Subcutaneous abdominal adipose tissue (tissue), 5 donors: ENCODE data around the gene ZNF710.

ENCODE experiments used
- H3K27ac ChIP-seq: one replicate; pipeline ENCODE4 v1.7.0; 2013; ENCODE audit warnings: low read depth, mild to moderate bottlenecking, inconsistent platforms, low read length, moderate library complexity
- H3K27me3 ChIP-seq, 5 donors: one replicate each; pipeline ENCODE4 v1.7.0; 2013; ENCODE audit warnings: low read length in 5 of 5, inconsistent platforms in 1 of 5; ENCODE audit not compliant: control insufficient read depth in 5 of 5, insufficient read depth in 4 of 5
- H3K36me3 ChIP-seq, 5 donors: one replicate each; pipeline ENCODE4 v1.7.0; 2013; ENCODE audit warnings: low read length in 5 of 5; ENCODE audit not compliant: control insufficient read depth in 5 of 5, insufficient read depth in 5 of 5
- H3K4me1 ChIP-seq, 5 donors: one replicate each; pipeline ENCODE4 v1.7.0; 2013; ENCODE audit warnings: low read length in 5 of 5, mild to moderate bottlenecking in 3 of 5, moderate library complexity in 1 of 5; ENCODE audit not compliant: control insufficient read depth in 5 of 5, insufficient read depth in 5 of 5
- H3K4me3 ChIP-seq, 5 donors: one replicate each; pipeline ENCODE4 v1.7.0; 2013; ENCODE audit warnings: low read length in 5 of 5, low read depth in 1 of 5
- H3K9ac ChIP-seq, 5 donors: one replicate each; pipeline ENCODE4 v1.7.0; 2013; ENCODE audit warnings: low read length in 5 of 5, mild to moderate bottlenecking in 4 of 5, moderate library complexity in 3 of 5
- H3K9me3 ChIP-seq, 5 donors: one replicate each; pipeline ENCODE4 v1.7.0; 2013; ENCODE audit warnings: low read length in 5 of 5; ENCODE audit not compliant: control insufficient read depth in 5 of 5
- donor health status: healthy.
- donor health status: healthy.
- donor health status: healthy.
- donor health status: healthy.
- donor health status: healthy.

The ZNF710 gene

DNA sequence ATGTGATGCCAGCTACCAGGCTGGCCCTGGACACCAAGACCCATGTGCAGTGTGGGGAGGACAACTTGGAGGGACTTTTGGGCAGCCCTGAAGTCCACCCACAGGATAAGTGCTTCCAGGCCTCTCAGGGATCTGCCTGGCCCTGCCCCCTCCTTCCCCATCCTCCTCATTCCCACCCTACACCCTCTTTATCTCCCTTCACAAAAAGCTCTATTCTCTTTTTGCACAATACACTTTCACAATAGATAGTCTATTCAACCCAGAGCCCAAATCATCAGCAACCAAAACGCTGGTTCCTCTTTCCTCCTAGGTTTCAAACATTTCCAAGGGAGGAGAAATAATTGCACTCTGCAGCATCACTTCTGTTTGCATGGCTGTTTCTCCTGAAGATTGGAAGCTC is 7.8 kb upstream of the ZNF710 start:
- Histone ChIP-seq H3K27me3 (no peaks in the 10 kb centered on the region), H3K4me1 (no peaks in the 10 kb centered on the region), H3K36me3 (no peaks in the 10 kb centered on the region), H3K4me3 (no peak overlapping the region), H3K9ac (no peak overlapping the region), H3K27ac (no peak overlapping the region), H3K9me3 (no peaks in the 10 kb centered on the region)

DNA sequence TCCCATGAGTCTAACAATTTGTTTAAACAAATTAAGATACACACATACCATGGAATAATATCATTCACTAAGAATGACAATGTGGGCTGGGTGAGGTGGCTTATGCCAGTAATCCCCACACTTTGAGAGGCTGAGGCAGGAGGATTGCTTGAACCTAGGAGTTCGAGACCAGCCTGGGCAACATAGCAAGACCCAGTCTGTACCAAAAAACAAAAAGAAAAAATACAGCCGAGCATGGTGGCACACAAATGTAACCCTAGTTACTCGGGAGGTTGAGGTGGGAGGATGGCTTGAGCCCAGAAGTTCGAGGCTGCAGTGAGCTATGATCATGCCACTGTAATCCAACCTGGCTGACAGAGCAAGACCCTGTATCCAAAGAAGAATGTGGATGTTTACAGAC is 4.0 kb upstream of the ZNF710 start:
- H3K36me3 ChIP-seq: no peaks in the 10 kb centered on the region
- peaks cover 3 to 21% (median 19%) of the 10 kb centered on the region in 5 donors for H3K4me1 ChIP-seq
- no peaks in the 10 kb centered on the region for H3K9me3 ChIP-seq
- no peak overlapping the region for H3K27ac ChIP-seq
- no peak overlapping the region for H3K4me3 ChIP-seq
- peaks cover 0 to 2% (median 0%) of the 10 kb centered on the region in 5 donors for H3K27me3 ChIP-seq
- H3K9ac ChIP-seq: no peak overlapping the region

- no peak overlapping the region for H3K9ac ChIP-seq
- H3K27ac ChIP-seq: no peak overlapping the region
- H3K27me3 ChIP-seq: peaks cover 0 to 2% (median 0%) of the 10 kb centered on the region in 5 donors
- H3K4me3 ChIP-seq: no peak overlapping the region
- peaks cover 3 to 29% (median 25%) of the 10 kb centered on the region in 5 donors for H3K4me1 ChIP-seq
- H3K9me3 ChIP-seq: no peaks in the 10 kb centered on the region
- H3K36me3 ChIP-seq: no peaks in the 10 kb centered on the region
Measured at GRCh38 chr15:89998141-89998661, 2.9 kb upstream of the ZNF710 start.

- H3K4me1 ChIP-seq: peaks cover 3 to 38% (median 31%) of the 10 kb centered on the region in 5 donors
- no peak overlapping the region for H3K27ac ChIP-seq
- no peak overlapping the region for H3K9ac ChIP-seq
- no peaks in the 10 kb centered on the region for H3K9me3 ChIP-seq
- no peaks in the 10 kb centered on the region for H3K36me3 ChIP-seq
- H3K27me3 ChIP-seq: peaks cover 0 to 2% (median 0%) of the 10 kb centered on the region in 5 donors
- no peak overlapping the region for H3K4me3 ChIP-seq
Measured at GRCh38 chr15:89998923-89999675, 2.0 kb upstream of the ZNF710 start.

DNA sequence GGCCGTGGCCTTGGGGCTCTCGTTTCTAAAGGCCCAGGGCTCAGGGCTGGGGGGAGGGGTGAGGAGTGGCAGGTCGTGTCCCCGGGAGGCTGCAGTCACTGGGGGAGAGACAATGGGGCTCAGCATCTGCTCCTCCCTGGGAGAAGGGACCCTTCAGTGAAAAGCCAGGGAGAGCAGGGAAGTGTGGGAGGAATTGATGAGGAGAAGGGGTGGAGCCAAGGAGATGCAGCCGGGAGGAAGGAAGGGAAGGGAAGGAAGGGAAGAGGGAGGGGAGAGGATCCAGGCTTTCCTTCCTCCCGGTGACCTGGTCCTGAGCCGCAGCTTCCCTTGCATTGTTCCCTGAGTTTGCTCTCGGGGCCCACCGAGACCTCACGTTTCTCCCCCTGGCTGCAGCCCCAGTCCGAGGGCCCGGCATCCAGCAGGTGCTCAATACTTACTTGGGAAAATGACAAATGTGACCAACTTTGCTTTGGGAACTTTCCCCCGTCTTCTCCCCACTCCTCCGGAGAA is 1.4 kb upstream of the ZNF710 start:
- H3K36me3 ChIP-seq: no peaks in the 10 kb centered on the region
- H3K4me1 ChIP-seq: peaks cover 3 to 44% (median 37%) of the 10 kb centered on the region in 5 donors
- H3K9ac ChIP-seq: peak overlapping the region in 1 of 5 donors; percentile 56
- no peaks in the 10 kb centered on the region for H3K9me3 ChIP-seq
- H3K4me3 ChIP-seq: peak overlapping the region in 3 of 5 donors; percentile 76 to 80 (median 79)
- peaks cover 0 to 2% (median 0%) of the 10 kb centered on the region in 5 donors for H3K27me3 ChIP-seq
- peak overlapping the region; percentile 30 for H3K27ac ChIP-seq

- H3K4me1 ChIP-seq: peaks cover 3 to 49% (median 39%) of the 10 kb centered on the region in 5 donors
- H3K36me3 ChIP-seq: no peaks in the 10 kb centered on the region
- H3K27ac ChIP-seq: peak overlapping the region; percentile 62
- H3K4me3 ChIP-seq: peak overlapping the region; percentile 68 to 80 (median 79)
- peak overlapping the region; percentile 48 to 78 (median 59) for H3K9ac ChIP-seq
- peaks cover 0 to 2% (median 0%) of the 10 kb centered on the region in 5 donors for H3K27me3 ChIP-seq
- no peaks in the 10 kb centered on the region for H3K9me3 ChIP-seq
Measured at GRCh38 chr15:90000186-90001001, 730 bp upstream of the ZNF710 start.

DNA sequence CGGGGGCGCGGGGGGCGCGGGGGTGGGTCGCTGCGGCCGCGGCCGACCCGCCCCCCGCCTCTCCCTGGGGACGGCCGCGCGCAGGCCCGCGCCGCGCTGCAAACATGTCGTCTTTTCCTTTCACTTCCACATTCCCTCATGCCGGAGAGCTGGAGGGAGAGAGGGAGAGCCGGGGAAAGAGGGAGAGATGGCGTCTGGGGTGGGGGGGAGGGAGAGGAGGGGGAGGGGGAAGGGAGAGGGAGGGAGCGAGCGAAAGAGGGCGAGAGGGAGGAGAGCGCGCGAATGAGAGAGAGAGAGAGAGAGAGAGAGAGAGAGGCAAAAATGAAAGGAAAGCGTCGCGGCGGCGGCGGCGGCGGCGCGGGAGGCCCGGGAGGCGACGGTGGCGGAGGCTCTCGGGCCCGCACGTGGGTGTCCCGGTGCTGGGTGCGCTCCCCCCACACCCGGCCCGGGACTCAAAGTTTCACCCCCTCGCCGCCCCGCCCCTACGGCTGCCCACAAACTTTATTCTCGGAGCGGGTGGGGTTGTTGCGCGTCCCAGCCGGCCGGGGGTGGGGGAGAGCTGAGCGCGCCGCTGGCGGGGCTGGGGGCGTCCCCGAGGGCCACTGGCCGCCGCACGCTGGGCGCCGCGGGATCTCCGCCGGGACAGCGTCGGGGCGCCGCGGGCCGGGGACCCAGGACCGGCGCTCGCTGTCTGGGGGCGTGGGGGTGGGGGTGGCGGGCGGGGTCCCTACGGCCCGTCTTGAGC is 731 bp downstream of the ZNF710 start:
- H3K9ac ChIP-seq: no peak overlapping the region
- H3K27ac ChIP-seq: no peak overlapping the region
- H3K36me3 ChIP-seq: no peaks in the 10 kb centered on the region
- H3K27me3 ChIP-seq: peaks cover 0 to 2% (median 0%) of the 10 kb centered on the region in 5 donors
- H3K4me1 ChIP-seq: peaks cover 3 to 58% (median 39%) of the 10 kb centered on the region in 5 donors
- H3K9me3 ChIP-seq: no peaks in the 10 kb centered on the region
- peak overlapping the region in 4 of 5 donors; percentile 55 to 80 (median 73) for H3K4me3 ChIP-seq

GRCh38 chr15:90002428-90002844 is 1.3 kb downstream of the ZNF710 start:
- Histone ChIP-seq H3K9me3 (no peaks in the 10 kb centered on the region), H3K27me3 (peaks cover 0 to 2% (median 0%) of the 10 kb centered on the region in 5 donors), H3K4me3 (peak overlapping the region; percentile 55 to 79 (median 66)), H3K4me1 (peaks cover 3 to 58% (median 39%) of the 10 kb centered on the region in 5 donors), H3K9ac (peak overlapping the region in 4 of 5 donors; percentile 41 to 77 (median 71)), H3K27ac (peak overlapping the region; percentile 14), H3K36me3 (no peaks in the 10 kb centered on the region)

GRCh38 chr15:90003736-90004135 is 2.6 kb downstream of the ZNF710 start:
- Histone ChIP-seq H3K4me3 (peak overlapping the region in 1 of 5 donors; percentile 79), H3K9ac (peak overlapping the region in 1 of 5 donors; percentile 22), H3K27me3 (peaks cover 0 to 2% (median 0%) of the 10 kb centered on the region in 5 donors), H3K36me3 (no peaks in the 10 kb centered on the region), H3K4me1 (peaks cover 3 to 58% (median 39%) of the 10 kb centered on the region in 5 donors), H3K9me3 (no peaks in the 10 kb centered on the region), H3K27ac (peak overlapping the region; percentile 45)
